Esophagus squamous epithelium (tissue), 5 donors: ENCODE results near the gene GTPBP6. TPM values are rescaled to one million over a fixed set of nuclear protein-coding genes. Genes with fewer than 3 reads are reported as not detected.
"Not testable (repeated sequence)": the region's sequence is repeated elsewhere in the genome, so short reads cannot be mapped to it uniquely, and the experiment has no call there.

Source experiments
- DNase-seq: peaks from one replicate; lab custom pipeline; 2025; lab: John Stamatoyannopoulos, UW
- H3K27ac ChIP-seq, 4 donors: fragments of 200-600 bp; sonication (generic); one replicate each; pipeline ENCODE4 v1.5.1; 2016 to 2019; ENCODE audit warnings: mild to moderate bottlenecking in 1 of 4
- H3K27me3 ChIP-seq, 4 donors: fragments of 200-600 bp; sonication (generic); 1 replicate in 3 of 4; 2 replicates in 1 of 4; pipeline versions ENCODE4 v1.5.1 to v1.6.0; 2017 to 2021; ENCODE audit warnings: antibody characterized with exemption in 1 of 4
- H3K36me3 ChIP-seq, 3 donors: fragments of 200-600 bp; sonication (generic); one replicate each; pipeline ENCODE4 v1.5.1; 2016 to 2019
- H3K4me1 ChIP-seq, 3 donors: fragments of 200-600 bp; sonication (generic); one replicate each; pipeline ENCODE4 v1.5.1; 2017 to 2019
- H3K4me3 ChIP-seq, 4 donors: fragments of 200-600 bp; sonication (generic); 1 replicate in 3 of 4; 2 replicates in 1 of 4; pipeline ENCODE4 v1.5.1; 2016 to 2019; ENCODE audit warnings: mild to moderate bottlenecking in 2 of 4, moderate library complexity in 1 of 4
- H3K9me3 ChIP-seq, 3 donors: fragments of 200-600 bp; sonication (generic); one replicate each; pipeline ENCODE4 v1.5.1; 2016 to 2019
- CTCF ChIP-seq, 6 experiments: fragments of 450-650 bp in 4 of 6; fragments of 200-600 bp in 2 of 6; sonication (generic) in 2 of 6; IDR thresholded peaks; one replicate each; pipeline ENCODE4 v1.5.1; 2016 to 2019; ENCODE audit warnings: antibody characterized with exemption in 6 of 6, mild to moderate bottlenecking in 4 of 6, moderate library complexity in 4 of 6
- POLR2A ChIP-seq, 4 donors: fragments of 450-650 bp; IDR thresholded peaks; one replicate each; pipeline ENCODE4 v1.6.1; 2017; ENCODE audit warnings: antibody characterized with exemption in 4 of 4, mild to moderate bottlenecking in 4 of 4, moderate library complexity in 3 of 4
- WGBS, 2 donors: methylation state at CpG; one replicate each; pipeline ENCODE4 v1.1.5; 2018; 5-methylcytosine and 5-hydroxymethylcytosine counted together
- intact Hi-C: fragments of 100-400 bp; cut with DNase I; formaldehyde crosslinking; loops from one replicate; pipeline ENCODE4 v1.15.0; 2022
- total RNA-seq, 4 donors: library from RNA; depleted of rRNA; stranded (reverse); fragments of >200 nt; gene quantifications; one replicate each; pipeline ENCODE4 v1.1.0, GENCODE V29; 2016
- donor health status: DM: yes; HTN: yes; CAD: no.

GTPBP6 gene
- total RNA-seq, 4 donors from 2014 or later: 22.2 to 45.4 (median 28.0) TPM

GRCh38 chrX:351736-352135, 33.1 kb upstream of the GTPBP6 start:
- Histone ChIP-seq H3K9me3 (no peaks in the 10 kb centered on the region), H3K27me3 (no peaks in the 10 kb centered on the region), H3K4me3 (no peak overlapping the region), H3K36me3 (peaks cover 0 to 47% (median 0%) of the 10 kb centered on the region in 3 donors), H3K4me1 (no peaks in the 10 kb centered on the region), H3K27ac (no peak overlapping the region)
- WGBS, 2 donors: 83 to 93% methylated on average over 3 to 8 of the region's 10 CpGs
- intact Hi-C loops: no loop called here
- no peak for DNase-seq
- no peak for TF ChIP-seq POLR2A (IDR thresholded peaks at IDR 0.05)
- TF ChIP-seq CTCF (IDR thresholded peaks at IDR 0.05): no peak

- intact Hi-C loops, H3K9me3 ChIP-seq, H3K4me1 ChIP-seq, H3K27ac ChIP-seq, H3K4me3 ChIP-seq, DNase-seq, H3K27me3 ChIP-seq: not testable (repeated sequence)
- peaks cover 0 to 51% (median 0%) of the 10 kb centered on the region in 3 donors for H3K36me3 ChIP-seq
- WGBS, 2 donors: 85 to 89% methylated on average over 3 to 8 of the region's 13 CpGs
Observed at GRCh38 chrX:351324-351641, 32.7 kb upstream of the GTPBP6 start.

- no peak overlapping the region for H3K27ac ChIP-seq
- 92 to 98% methylated on average over 24 to 40 of the region's 61 CpGs for WGBS, 2 donors
- H3K4me1 ChIP-seq: no peaks in the 10 kb centered on the region
- no peaks in the 10 kb centered on the region for H3K27me3 ChIP-seq
- no peaks in the 10 kb centered on the region for H3K9me3 ChIP-seq
- no peak for DNase-seq
- TF ChIP-seq POLR2A (IDR thresholded peaks at IDR 0.05) (no peak), CTCF (IDR thresholded peaks at IDR 0.05) (no peak)
- H3K4me3 ChIP-seq: no peak overlapping the region
- intact Hi-C loops: no loop called here
- H3K36me3 ChIP-seq: peaks cover 0 to 57% (median 0%) of the 10 kb centered on the region in 3 donors
Observed at GRCh38 chrX:350534-351323, 32.1 kb upstream of the GTPBP6 start.

- no peak overlapping the region for H3K27ac ChIP-seq
- H3K4me3 ChIP-seq: no peak overlapping the region
- H3K9me3 ChIP-seq: no peaks in the 10 kb centered on the region
- no peaks in the 10 kb centered on the region for H3K4me1 ChIP-seq
- 96% methylated on average over 12 to 19 of the region's 20 CpGs for WGBS, 2 donors
- TF ChIP-seq CTCF (IDR thresholded peaks at IDR 0.05) (no peak), POLR2A (IDR thresholded peaks at IDR 0.05) (no peak)
- H3K36me3 ChIP-seq: peaks cover 0 to 62% (median 0%) of the 10 kb centered on the region in 3 donors
- no peaks in the 10 kb centered on the region for H3K27me3 ChIP-seq
- DNase-seq: no peak
- intact Hi-C loops: no loop called here
Observed at GRCh38 chrX:350148-350533, 31.5 kb upstream of the GTPBP6 start.

- TF ChIP-seq POLR2A (IDR thresholded peaks at IDR 0.05) (no peak), CTCF (IDR thresholded peaks at IDR 0.05) (no peak)
- no peaks in the 10 kb centered on the region for H3K4me1 ChIP-seq
- peaks cover 0 to 64% (median 0%) of the 10 kb centered on the region in 3 donors for H3K36me3 ChIP-seq
- no peak overlapping the region for H3K27ac ChIP-seq
- H3K27me3 ChIP-seq: no peaks in the 10 kb centered on the region
- no peaks in the 10 kb centered on the region for H3K9me3 ChIP-seq
- no peak for DNase-seq
- intact Hi-C loops: no loop called here
- WGBS, 2 donors: 86 to 87% methylated on average over 8 to 9 of the region's 10 CpGs
- H3K4me3 ChIP-seq: no peak overlapping the region
Observed at GRCh38 chrX:349702-350101, 31.1 kb upstream of the GTPBP6 start.
